Left forelimb (tissue), 1 donor: ENCODE results near the gene FAM209A.
"Not testable (repeated sequence)": the region's sequence is repeated elsewhere in the genome, so short reads cannot be mapped to it uniquely, and the experiment has no call there.

Source experiments
- DNase-seq: peaks from one replicate; pipeline ENCODE4 v3.0.0-alpha.2; 2018; ENCODE audit warnings: low spot score

FAM209A gene

GRCh38 chr20:56524444-56524843 is at the start of gene FAM209A:
Gene FAM209A (plus strand): TSS chr20:56524744. CDS start chr20:56524809, 65 bp downstream.
- DNase-seq: not testable (repeated sequence)

- no peak for DNase-seq
Measured at GRCh38 chr20:56483970-56484369, 40.6 kb upstream of the FAM209A start.

- no peak for DNase-seq
Measured at GRCh38 chr20:56487216-56487615, 37.3 kb upstream of the FAM209A start.

GRCh38 chr20:56488566-56488965 is 36.0 kb upstream of the FAM209A start:
- no peak for DNase-seq

GRCh38 chr20:56501116-56501515 is 23.4 kb upstream of the FAM209A start:
- no peak for DNase-seq

- no peak for DNase-seq
Measured at GRCh38 chr20:56503916-56504315, 20.6 kb upstream of the FAM209A start.

GRCh38 chr20:56504373-56505005 is 20.1 kb upstream of the FAM209A start:
- DNase-seq: no peak

- no peak for DNase-seq
Measured at GRCh38 chr20:56506103-56506502, 18.4 kb upstream of the FAM209A start.

GRCh38 chr20:56511926-56512325 is 12.6 kb upstream of the FAM209A start:
- no peak for DNase-seq

GRCh38 chr20:56513161-56514150 is 11.1 kb upstream of the FAM209A start:
- no peak for DNase-seq

GRCh38 chr20:56516631-56517030 is 7.9 kb upstream of the FAM209A start:
- no peak for DNase-seq

- no peak for DNase-seq
Measured at GRCh38 chr20:56517211-56517610, 7.3 kb upstream of the FAM209A start.

GRCh38 chr20:56517641-56518040 is 6.9 kb upstream of the FAM209A start:
- DNase-seq: no peak

- DNase-seq: no peak
Measured at GRCh38 chr20:56518126-56518525, 6.4 kb upstream of the FAM209A start.

- no peak for DNase-seq
Measured at GRCh38 chr20:56518721-56519398, 5.7 kb upstream of the FAM209A start.

GRCh38 chr20:56519551-56519950 is 5.0 kb upstream of the FAM209A start:
- no peak for DNase-seq

GRCh38 chr20:56520180-56520579 is 4.4 kb upstream of the FAM209A start:
- DNase-seq: no peak

- not testable (repeated sequence) for DNase-seq
Measured at GRCh38 chr20:56520746-56521354, 3.7 kb upstream of the FAM209A start.

- no peak for DNase-seq
Measured at GRCh38 chr20:56522311-56522710, 2.2 kb upstream of the FAM209A start.

- DNase-seq: no peak
Measured at GRCh38 chr20:56527521-56527920, 3.0 kb downstream of the FAM209A start.

GRCh38 chr20:56532946-56533345 is 8.4 kb downstream of the FAM209A start, which contains the start of gene FAM209B:
Gene FAM209B (plus strand): TSS chr20:56533246. CDS start chr20:56533342, 96 bp downstream.
- DNase-seq: not testable (repeated sequence)

GRCh38 chr20:56537997-56538396 is 13.5 kb downstream of the FAM209A start:
- no peak for DNase-seq
